H9 (cell line): ENCODE measurements around the gene MICOS13. TPM values are rescaled to one million over a fixed set of nuclear protein-coding genes. Genes with fewer than 3 reads are reported as not detected.

Experiments used
- DNase-seq: peaks from one replicate; pipeline ENCODE4 v3.0.0-alpha.2; 2017
- H2AFZ ChIP-seq: one replicate; pipeline ENCODE4 v1.6.1; 2013; ENCODE audit warnings: mild to moderate bottlenecking, low read length, control low read depth, moderate library complexity
- H2AK5ac ChIP-seq: 2 replicates; pipeline ENCODE4 v1.6.1; 2013; ENCODE audit warnings: low read length, control low read depth, mixed read lengths; ENCODE audit not compliant: insufficient read length
- H2BK120ac ChIP-seq: one replicate; pipeline ENCODE4 v1.6.1; 2013; ENCODE audit warnings: low read depth, mild to moderate bottlenecking, low read length, control low read depth, inconsistent platforms; ENCODE audit not compliant: poor library complexity, severe bottlenecking
- H2BK12ac ChIP-seq: 2 replicates; pipeline ENCODE4 v1.6.1; 2013; ENCODE audit warnings: low read length, control low read depth, mixed read lengths, low read depth; ENCODE audit not compliant: insufficient read length
- H2BK15ac ChIP-seq: 2 replicates; pipeline ENCODE4 v1.6.1; 2013; ENCODE audit warnings: low read depth, low read length, control low read depth
- H2BK20ac ChIP-seq: one replicate; pipeline ENCODE4 v1.6.1; 2013; ENCODE audit warnings: low read depth, mild to moderate bottlenecking, low read length, control low read depth, inconsistent platforms; ENCODE audit not compliant: poor library complexity, severe bottlenecking
- H2BK5ac ChIP-seq: 2 replicates; pipeline ENCODE4 v1.6.1; 2013; ENCODE audit warnings: low read length, control low read depth, mixed read lengths; ENCODE audit not compliant: insufficient read length
- H3K14ac ChIP-seq: 2 replicates; pipeline ENCODE4 v1.6.1; 2013; ENCODE audit warnings: low read length, control low read depth; ENCODE audit not compliant: insufficient read depth
- H3K18ac ChIP-seq: 2 replicates; pipeline ENCODE4 v1.6.1; 2013; ENCODE audit warnings: low read depth, mild to moderate bottlenecking, mixed read lengths, low read length, control low read depth; ENCODE audit not compliant: insufficient read length
- H3K23ac ChIP-seq: 2 replicates; pipeline ENCODE4 v1.6.1; 2013; ENCODE audit warnings: low read length, control low read depth, mixed read lengths, low read depth; ENCODE audit not compliant: insufficient read length
- H3K23me2 ChIP-seq: 2 replicates; pipeline ENCODE4 v1.6.1; 2013; ENCODE audit warnings: low read depth, mild to moderate bottlenecking, mixed read lengths, low read length, control low read depth; ENCODE audit not compliant: insufficient read length, poor library complexity, severe bottlenecking
- H3K27ac ChIP-seq: 2 replicates; pipeline ENCODE4 v1.5.1; 2013; ENCODE audit warnings: low read length, control low read depth, mixed read lengths, low read depth; ENCODE audit not compliant: insufficient read length
- H3K27me3 ChIP-seq: 2 replicates; pipeline ENCODE4 v1.6.1; 2013; ENCODE audit warnings: low read length, control low read depth, inconsistent platforms; ENCODE audit not compliant: insufficient read depth
- H3K4ac ChIP-seq: 2 replicates; pipeline ENCODE4 v1.6.1; 2013; ENCODE audit warnings: low read depth, mild to moderate bottlenecking, control low read depth, inconsistent platforms, low read length, moderate library complexity
- H3K4me1 ChIP-seq: 2 replicates; pipeline ENCODE4 v1.6.1; 2013; ENCODE audit warnings: low read length, control low read depth, inconsistent platforms; ENCODE audit not compliant: insufficient read depth
- H3K4me2 ChIP-seq: 2 replicates; pipeline ENCODE4 v1.6.1; 2013; ENCODE audit warnings: low read length, control low read depth, mixed read lengths; ENCODE audit not compliant: insufficient read length, insufficient read depth
- H3K56ac ChIP-seq: 2 replicates; pipeline ENCODE4 v1.6.1; 2013; ENCODE audit warnings: low read depth, mild to moderate bottlenecking, mixed read lengths, low read length, control low read depth; ENCODE audit not compliant: insufficient read length
- H3K79me1 ChIP-seq: 2 replicates; pipeline ENCODE4 v1.6.1; 2013; ENCODE audit warnings: low read depth, mild to moderate bottlenecking, moderate library complexity, low read length, control low read depth, inconsistent platforms; ENCODE audit not compliant: insufficient read depth, poor library complexity, severe bottlenecking
- H3K79me2 ChIP-seq: 2 replicates; pipeline ENCODE4 v1.6.1; 2013; ENCODE audit warnings: low read length, control low read depth, inconsistent platforms; ENCODE audit not compliant: insufficient read depth
- H3K9ac ChIP-seq: 2 replicates; pipeline ENCODE4 v1.6.1; 2013; ENCODE audit warnings: low read length, control low read depth, mixed read lengths; ENCODE audit not compliant: insufficient read length; ENCODE audit errors: extremely low read depth
- H3K9me3 ChIP-seq: one replicate; pipeline ENCODE4 v1.6.1; 2013; ENCODE audit warnings: low read depth, low read length, inconsistent platforms; ENCODE audit not compliant: control insufficient read depth
- H3T11ph ChIP-seq: one replicate; pipeline ENCODE4 v1.6.1; 2013; ENCODE audit warnings: mild to moderate bottlenecking, low read length, control low read depth, inconsistent platforms
- H4K20me1 ChIP-seq: one replicate; pipeline ENCODE4 v1.6.1; 2013; ENCODE audit not compliant: control insufficient read depth, insufficient read length, insufficient read depth
- H4K5ac ChIP-seq: 2 replicates; pipeline ENCODE4 v1.6.1; 2013; ENCODE audit warnings: low read depth, mild to moderate bottlenecking, mixed read lengths, low read length, control low read depth; ENCODE audit not compliant: insufficient read length
- H4K8ac ChIP-seq: replicated peaks from 2 replicates; pipeline ENCODE4 v1.6.1; 2013; ENCODE audit warnings: low read length, control low read depth, mixed read lengths, low read depth; ENCODE audit not compliant: insufficient read length
- H4K91ac ChIP-seq: 2 replicates; pipeline ENCODE4 v1.6.1; 2013; ENCODE audit warnings: low read depth, mild to moderate bottlenecking, moderate library complexity, mixed read lengths, low read length, control low read depth; ENCODE audit not compliant: insufficient read length
- H3K27ac Mint-ChIP-seq, 3 experiments: 2 replicates in 2 of 3; 3 replicates in 1 of 3; pipeline ENCODE4 v1.8.0; 2020 to 2021; ENCODE audit warnings: mixed read lengths in 3 of 3, mild to moderate bottlenecking in 1 of 3, moderate library complexity in 1 of 3
- H3K27me3 Mint-ChIP-seq: 2 replicates; pipeline ENCODE4 v1.8.0; 2021; ENCODE audit warnings: low read depth, mild to moderate bottlenecking, moderate library complexity, mixed read lengths
- H3K36me3 Mint-ChIP-seq, 3 experiments: 2 replicates in 2 of 3; 3 replicates in 1 of 3; pipeline ENCODE4 v1.8.0; 2020 to 2021; ENCODE audit warnings: low read depth in 3 of 3, mixed read lengths in 3 of 3; ENCODE audit not compliant: insufficient read depth in 1 of 3
- H3K4me1 Mint-ChIP-seq, 2 experiments: 2 replicates each; pipeline ENCODE4 v1.8.0; 2020; ENCODE audit warnings: mixed read lengths in 2 of 2
- H3K4me3 Mint-ChIP-seq, 2 experiments: 2 replicates in 1 of 2; 3 replicates in 1 of 2; pipeline ENCODE4 v1.8.0; 2020 to 2021; ENCODE audit warnings: mild to moderate bottlenecking in 2 of 2, mixed read lengths in 2 of 2, moderate library complexity in 1 of 2
- H3K9me3 Mint-ChIP-seq, 2 experiments: 2 replicates in 1 of 2; 3 replicates in 1 of 2; pipeline ENCODE4 v1.8.0; 2020; ENCODE audit warnings: mild to moderate bottlenecking in 2 of 2, mixed read lengths in 2 of 2, moderate library complexity in 1 of 2
- CTCF ChIP-seq: fragments of 200-600 bp; sonication (generic); conservative IDR thresholded peaks from 3 replicates; pipeline ENCODE4 v1.8.0; 2021; ENCODE audit warnings: antibody characterized with exemption, mild to moderate bottlenecking
- WGBS: extraction: QIAGEN DNeasy Blood & Tissue Kit; methylation state at CpG from one replicate; pipeline ENCODE4 v1.1.7; 2013; ENCODE audit warnings: missing lambda C conversion rate, low lambda C conversion rate, mixed read lengths; ENCODE audit not compliant: insufficient read length; ENCODE audit errors: extremely low coverage; 5-methylcytosine and 5-hydroxymethylcytosine counted together
- total RNA-seq: library from RNA; stranded (reverse); gene quantifications from 2 replicates; pipeline ENCODE4 v1.2.1, GENCODE V29; 2021

MICOS13 gene
- total RNA-seq, 1 experiment from 2014 or later = 23.8 TPM

GRCh38 chr19:5677580-5677979, 2.7 kb downstream of the MICOS13 start:
- H3K27ac ChIP-seq = no peak overlapping the region
- H3K4me1 ChIP-seq = no peaks in the 10 kb centered on the region; the same call in 1 of the 2 replicates
- H3K14ac ChIP-seq = no peak overlapping the region
- peaks cover 22 to 30% of the 10 kb centered on the region in 2 experiments for H3K4me1 Mint-ChIP-seq
- no peaks in the 10 kb centered on the region for H3K79me1 ChIP-seq
- no peak overlapping the region for H2BK20ac ChIP-seq
- no peak overlapping the region for H3K4me2 ChIP-seq
- WGBS = no CpG with 5 or more reads among the region's 9 CpGs
- H2BK5ac ChIP-seq = no peak overlapping the region
- peaks cover 0 to 2% of the 10 kb centered on the region in 2 experiments; a peak in 2 of 5 replicates for H3K9me3 Mint-ChIP-seq
- no peak overlapping the region for H3K4ac ChIP-seq
- H3T11ph ChIP-seq = no peak overlapping the region
- H3K79me2 ChIP-seq = no peaks in the 10 kb centered on the region
- no peaks in the 10 kb centered on the region for H3K27me3 ChIP-seq
- H3K36me3 Mint-ChIP-seq = peaks cover 6 to 10% (median 9%) of the 10 kb centered on the region in 3 experiments; a peak in 5 of 7 replicates
- no peaks in the 10 kb centered on the region for H3K9me3 ChIP-seq
- no peak overlapping the region for H2BK120ac ChIP-seq
- H3K27ac Mint-ChIP-seq = peak overlapping the region in 1 of 3 experiments; percentile 28; a peak in 2 of 7 replicates
- no peak overlapping the region for H3K9ac ChIP-seq
- H4K20me1 ChIP-seq = no peaks in the 10 kb centered on the region
- no peak overlapping the region for H2BK12ac ChIP-seq
- H4K5ac ChIP-seq = no peak overlapping the region
- no peak for TF ChIP-seq CTCF
- no peak overlapping the region for H2AFZ ChIP-seq
- no peak overlapping the region for H3K23ac ChIP-seq
- no peak overlapping the region for H2BK15ac ChIP-seq
- no peak overlapping the region for H2AK5ac ChIP-seq
- no peak overlapping the region for H4K8ac ChIP-seq
- H3K27me3 Mint-ChIP-seq = peaks cover 9% of the 10 kb centered on the region
- DNase-seq = no peak
- no peak overlapping the region for H3K18ac ChIP-seq
- peaks cover 14% of the 10 kb centered on the region for H3K23me2 ChIP-seq
- no peak overlapping the region for H3K56ac ChIP-seq
- H3K4me3 Mint-ChIP-seq = no peak overlapping the region
- no peak overlapping the region for H4K91ac ChIP-seq
